IMR-90 (cell line): ENCODE data around the gene COL4A2. TPM values are rescaled to one million over a fixed set of nuclear protein-coding genes. Genes with fewer than 3 reads are reported as not detected.
A peak's percentile ranks its signal among the peaks of the same experiment; 100 is the strongest.

Experiments used
- ATAC-seq: fragments of 200-7000 bp; cut with Tn5 transposase; 2 replicates; pipeline ENCODE4 v1.9.1; 2020; ENCODE audit warnings: low read depth, mild to moderate bottlenecking, moderate library complexity
- BruUV-seq: library from RNA; stranded (reverse); fragments of 400-500 nt; replicated peaks from 2 replicates; lab custom pipeline; 2021; lab: Mats Ljungman, UMichigan
- CTCF ChIA-PET: fragments of 300-600 bp; formaldehyde crosslinking; extraction: SDS; loops from one replicate; lab custom pipeline; 2021; ENCODE audit warnings: antibody characterized with exemption; lab: Yijun Ruan, JAX
- POLR2A ChIA-PET: fragments of 300-600 bp; sonication (Branson Sonifier 250); formaldehyde crosslinking; loops from one replicate; lab custom pipeline; 2022; ENCODE audit warnings: antibody characterized with exemption; ENCODE audit not compliant: unreplicated experiment; lab: Charles Lee
- DNase-seq: peaks from one replicate; pipeline ENCODE4 v3.0.0; 2013
- H2AFZ ChIP-seq: replicated peaks from 2 replicates; pipeline ENCODE3; 2013; ENCODE audit warnings: low read length, mild to moderate bottlenecking; ENCODE audit not compliant: poor library complexity
- H2AK5ac ChIP-seq: 2 replicates; pipeline ENCODE4 v1.6.1; 2013; ENCODE audit warnings: low read depth, low read length, inconsistent platforms
- H2AK9ac ChIP-seq: replicated peaks from 2 replicates; pipeline ENCODE3; 2013; ENCODE audit warnings: mild to moderate bottlenecking, low read depth, low read length, moderate library complexity; ENCODE audit not compliant: poor library complexity
- H2BK120ac ChIP-seq: 2 replicates; pipeline ENCODE4 v1.6.1; 2013; ENCODE audit warnings: low read depth, low read length, inconsistent platforms
- H2BK15ac ChIP-seq: 3 replicates; pipeline ENCODE4 v1.6.1; 2013; ENCODE audit warnings: low read depth, low read length, inconsistent platforms
- H2BK20ac ChIP-seq: 2 replicates; pipeline ENCODE4 v1.6.1; 2013; ENCODE audit warnings: low read depth, mild to moderate bottlenecking, inconsistent platforms, low read length, moderate library complexity
- H2BK5ac ChIP-seq: 2 replicates; pipeline ENCODE4 v1.6.1; 2013; ENCODE audit warnings: mild to moderate bottlenecking, low read depth, low read length, inconsistent platforms; ENCODE audit not compliant: poor library complexity, severe bottlenecking
- H3K14ac ChIP-seq: replicated peaks from 2 replicates; pipeline ENCODE4 v1.6.1; 2013; ENCODE audit warnings: low read depth, low read length, inconsistent platforms
- H3K18ac ChIP-seq: 2 replicates; pipeline ENCODE4 v1.6.1; 2013; ENCODE audit warnings: low read depth, low read length, control low read depth
- H3K23ac ChIP-seq: 2 replicates; pipeline ENCODE4 v1.6.1; 2013; ENCODE audit warnings: low read depth, low read length, inconsistent platforms
- H3K27ac ChIP-seq: 2 replicates; pipeline ENCODE4 v1.5.1; 2013; ENCODE audit warnings: mild to moderate bottlenecking, control low read depth, low read length; ENCODE audit not compliant: insufficient read depth
- H3K27me3 ChIP-seq: 2 replicates; pipeline ENCODE4 v1.6.1; 2013; ENCODE audit warnings: low read length; ENCODE audit not compliant: control insufficient read depth, insufficient read depth
- H3K36me3 ChIP-seq: 2 replicates; pipeline ENCODE4 v1.6.1; 2013; ENCODE audit warnings: low read length, mixed read lengths; ENCODE audit not compliant: control insufficient read depth, insufficient read depth
- H3K4ac ChIP-seq: 2 replicates; pipeline ENCODE4 v1.6.1; 2013; ENCODE audit warnings: low read depth, low read length, inconsistent platforms
- H3K4me1 ChIP-seq: 2 replicates; pipeline ENCODE4 v1.6.1; 2013; ENCODE audit warnings: low read length, mixed read lengths; ENCODE audit not compliant: control insufficient read depth, insufficient read depth
- H3K4me2 ChIP-seq: 2 replicates; pipeline ENCODE4 v1.6.1; 2013; ENCODE audit warnings: low read depth, mild to moderate bottlenecking, control low read depth, low read length, moderate library complexity
- H3K4me3 ChIP-seq: 2 replicates; pipeline ENCODE4 v1.5.1; 2013; ENCODE audit warnings: low read depth, mild to moderate bottlenecking, control low read depth, low read length, moderate library complexity; ENCODE audit not compliant: insufficient read depth
- H3K56ac ChIP-seq: 2 replicates; pipeline ENCODE4 v1.6.1; 2013; ENCODE audit warnings: low read length, inconsistent platforms; ENCODE audit not compliant: insufficient read depth; ENCODE audit errors: extremely low read depth
- H3K79me1 ChIP-seq, 2 experiments: 2 replicates each; pipeline ENCODE4 v1.6.1; 2013; ENCODE audit warnings: low read length in 2 of 2, inconsistent platforms in 1 of 2, low read depth in 1 of 2
- H3K9ac ChIP-seq: 2 replicates; pipeline ENCODE4 v1.6.1; 2013; ENCODE audit warnings: low read depth, low read length, control low read depth
- H3K9me1 ChIP-seq: 2 replicates; pipeline ENCODE4 v1.6.1; 2013; ENCODE audit warnings: low read length, inconsistent platforms; ENCODE audit not compliant: insufficient read depth
- H3K9me3 ChIP-seq: 2 replicates; pipeline ENCODE4 v1.6.1; 2013; ENCODE audit warnings: low read length; ENCODE audit not compliant: control insufficient read depth, insufficient read depth
- H4K20me1 ChIP-seq: 2 replicates; pipeline ENCODE4 v1.6.1; 2013; ENCODE audit warnings: low read length, inconsistent platforms; ENCODE audit not compliant: insufficient read depth
- H4K5ac ChIP-seq: 2 replicates; pipeline ENCODE4 v1.6.1; 2013; ENCODE audit warnings: mild to moderate bottlenecking, low read depth, low read length, control low read depth
- H4K8ac ChIP-seq, 2 experiments: 2 replicates each; pipeline ENCODE4 v1.6.1; 2013; ENCODE audit warnings: low read depth in 2 of 2, low read length in 2 of 2, control low read depth in 1 of 2, inconsistent platforms in 1 of 2
- H4K91ac ChIP-seq: 2 replicates; pipeline ENCODE4 v1.6.1; 2013; ENCODE audit warnings: low read depth, low read length, inconsistent platforms; ENCODE audit not compliant: insufficient read depth
- CEBPB ChIP-seq: IDR thresholded peaks from 2 replicates; pipeline ENCODE4 v1.6.1; 2012; ENCODE audit warnings: low read depth, low read length, improper control_type of control experiment
- CHD1 ChIP-seq: IDR thresholded peaks from 2 replicates; pipeline ENCODE4 v1.6.1; 2012; ENCODE audit warnings: low read depth, low read length, improper control_type of control experiment
- MAFK ChIP-seq: IDR thresholded peaks from 2 replicates; pipeline ENCODE4 v1.6.1; 2012; ENCODE audit warnings: low read depth, low read length, improper control_type of control experiment
- MAZ ChIP-seq: IDR thresholded peaks from 2 replicates; pipeline ENCODE4 v1.6.1; 2012; ENCODE audit warnings: low read depth, mild to moderate bottlenecking, low read length, improper control_type of control experiment, moderate library complexity, borderline replicate concordance
- MXI1 ChIP-seq: IDR thresholded peaks from 2 replicates; pipeline ENCODE4 v1.6.1; 2012; ENCODE audit warnings: low read depth, mild to moderate bottlenecking, low read length, moderate library complexity, borderline replicate concordance
- NFE2L2 ChIP-seq: fragments of 150-350 bp; IDR thresholded peaks from 2 replicates; pipeline ENCODE4 v1.6.1; 2016; ENCODE audit warnings: low read depth, mild to moderate bottlenecking, low read length
- POLR2A ChIP-seq: IDR thresholded peaks from 2 replicates; pipeline ENCODE4 v1.6.1; 2012; ENCODE audit warnings: mild to moderate bottlenecking, low read depth, low read length
- RAD21 ChIP-seq: IDR thresholded peaks from 2 replicates; pipeline ENCODE4 v1.6.1; 2012; ENCODE audit warnings: low read length, improper control_type of control experiment
- RCOR1 ChIP-seq: IDR thresholded peaks from 2 replicates; pipeline ENCODE4 v1.6.1; 2012; ENCODE audit warnings: mild to moderate bottlenecking, low read length, improper control_type of control experiment; ENCODE audit not compliant: insufficient replicate concordance
- RFX5 ChIP-seq: IDR thresholded peaks from 2 replicates; pipeline ENCODE4 v1.8.0; 2012; ENCODE audit warnings: low read depth, mild to moderate bottlenecking, low read length, moderate library complexity
- SMC3 ChIP-seq: fragments of 150-350 bp; IDR thresholded peaks from 2 replicates; pipeline ENCODE4 v1.6.1; 2016; ENCODE audit warnings: low read depth, mild to moderate bottlenecking, antibody characterized with exemption, low read length, moderate library complexity
- whole genome bisulfite sequencing, 2 experiments: methylation state at CpG; one replicate each; pipeline versions ENCODE4 v1.1.5 to v1.1.7; 2013; ENCODE audit warnings: missing lambda C conversion rate in 2 of 2; ENCODE audit not compliant: insufficient read length in 1 of 2; ENCODE audit errors: extremely low coverage in 2 of 2; 5-methylcytosine and 5-hydroxymethylcytosine counted together
- dilution Hi-C: fragments of 300-500 bp; cut with HindIII; formaldehyde crosslinking; loops from one replicate; pipeline ENCODE4 v1.14.3; 2018; ENCODE audit warnings: low sequenced_read_pairs; ENCODE audit not compliant: unreplicated experiment
- in situ Hi-C: fragments of 300-500 bp; cut with MboI; formaldehyde crosslinking; loops from 3 replicates; pipeline ENCODE4 v1.14.3; 2019; ENCODE audit warnings: low sequenced_read_pairs, inconsistent platforms, mixed read lengths
- intact Hi-C: fragments of 100-400 bp; cut with micrococcal nuclease; formaldehyde crosslinking; loops from 2 replicates; pipeline ENCODE4 v1.10.0; 2022
- polyA plus RNA-seq, 3 experiments: library from polyadenylated mRNA; depleted of rRNA; stranded (reverse); fragments of >200 nt; gene quantifications; 2 replicates each; pipeline ENCODE4 v1.2.3, GENCODE V29; 2012; ENCODE audit warnings: low replicate concordance in 1 of 3
- total RNA-seq: library from RNA; depleted of rRNA; stranded (reverse); fragments of >200 nt; gene quantifications from 2 replicates; pipeline ENCODE4 v1.2.3, GENCODE V29; 2012
- TF ChIP-seq, protein P1 (sequence below): fragments of 150-350 bp; IDR thresholded peaks from 2 replicates; pipeline ENCODE4 v1.6.1; 2016; ENCODE audit warnings: low read depth, mild to moderate bottlenecking, low read length, moderate library complexity, borderline replicate concordance
- TF ChIP-seq, protein P2 (sequence below): fragments of 150-350 bp; IDR thresholded peaks from 2 replicates; pipeline ENCODE4 v1.6.1; 2017; ENCODE audit warnings: mild to moderate bottlenecking, antibody characterized with exemption, low read length, low read depth
- TF ChIP-seq, protein P3 (sequence below): conservative IDR thresholded peaks from 2 replicates; pipeline ENCODE4 v1.5.1; 2012; ENCODE audit warnings: mild to moderate bottlenecking, low read depth, low read length, improper control_type of control experiment

COL4A2 gene
- total and polyA plus RNA-seq, 2 of the 4 experiments (the other 2 are of a cell fraction): 90.7 to 457 TPM

DNA sequence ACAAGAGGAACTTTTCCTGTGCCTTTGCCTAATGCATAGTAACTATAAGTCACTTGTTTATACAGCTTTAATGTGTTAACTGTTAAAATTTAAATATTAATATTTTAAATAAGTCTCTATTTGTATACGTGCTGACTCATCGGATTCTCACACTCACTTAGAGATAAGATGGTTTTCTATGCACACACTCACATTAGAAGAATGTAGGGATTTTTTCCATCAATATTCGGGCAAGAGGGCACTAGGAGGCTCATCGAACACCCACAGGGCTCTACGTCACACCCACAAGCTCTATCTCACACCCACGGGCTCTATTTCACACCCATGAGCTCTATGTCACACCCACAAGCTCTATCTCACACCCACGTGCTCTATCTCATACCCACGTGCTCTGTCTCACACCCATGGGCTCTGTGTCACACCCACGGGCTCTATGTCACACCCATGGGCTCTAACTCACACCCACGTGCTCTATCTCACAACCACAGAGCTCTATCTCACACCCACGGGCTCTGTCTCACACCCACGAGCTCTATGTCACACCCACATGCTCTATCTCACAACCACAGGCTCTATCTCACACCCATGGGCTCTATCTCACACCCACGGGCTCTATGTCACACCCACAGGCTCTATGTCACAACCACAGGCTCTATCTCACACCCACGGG lies 73.4 kb downstream of the COL4A2 start:
- Histone ChIP-seq H3K4me2 (peak overlapping the region; percentile 25; the same call in 1 of the 2 replicates), H4K5ac (peak overlapping the region; percentile 97), H3K4me1 (peaks cover 32% of the 10 kb centered on the region), H2AK5ac (peak overlapping the region; percentile 98), H4K8ac (peak overlapping the region; percentile 66 to 90), H2BK15ac (peak overlapping the region; percentile 50), H3K79me1 (peaks cover 45 to 81% of the 10 kb centered on the region in 2 experiments), H3K27ac (peak overlapping the region; percentile 68), H3K4me3 (no peak overlapping the region), H3K27me3 (no peaks in the 10 kb centered on the region), H2BK120ac (peak overlapping the region; percentile 96), H2BK5ac (peak overlapping the region; percentile 97), H3K18ac (peak overlapping the region; percentile 98), H3K56ac (peak overlapping the region; percentile 2; the same call in 1 of the 2 replicates), H3K23ac (peak overlapping the region; percentile 98), H2AK9ac (peak overlapping the region; percentile 66), H2AFZ (peak overlapping the region; percentile 4), H3K9ac (no peak overlapping the region), H3K4ac (peak overlapping the region; percentile 99), H3K9me3 (no peaks in the 10 kb centered on the region), H2BK20ac (peak overlapping the region; percentile 95), H3K14ac (peak overlapping the region; percentile 99), H3K36me3 (peaks cover 11% of the 10 kb centered on the region), H4K20me1 (peaks cover 17% of the 10 kb centered on the region; the same call in 1 of the 2 replicates), H3K9me1 (peaks cover 43% of the 10 kb centered on the region), H4K91ac (peak overlapping the region; percentile 92)
- intact Hi-C loops: loop anchor here (1.0 kb wide), 1 partner anchor 32 kb away; no protein-coding TSS in a partner anchor
- peak; percentile 71 for ATAC-seq
- ChIA-PET POLR2A (no interaction called here), CTCF (interaction anchor here (1.1 kb wide), 1 partner anchor 19 kb away, joined by 4 read pairs; no protein-coding TSS in a partner anchor)
- dilution Hi-C loops: no loop called here
- BruUV-seq: no TSS peak
- DNase-seq: peak; percentile 98
- WGBS, 2 experiments: 67% methylated on average over 8 of the region's 14 CpGs; no CpG with 5 or more reads in 1 of the 2 experiments
- in situ Hi-C loops: no loop called here
- TF ChIP-seq, protein P1, sequence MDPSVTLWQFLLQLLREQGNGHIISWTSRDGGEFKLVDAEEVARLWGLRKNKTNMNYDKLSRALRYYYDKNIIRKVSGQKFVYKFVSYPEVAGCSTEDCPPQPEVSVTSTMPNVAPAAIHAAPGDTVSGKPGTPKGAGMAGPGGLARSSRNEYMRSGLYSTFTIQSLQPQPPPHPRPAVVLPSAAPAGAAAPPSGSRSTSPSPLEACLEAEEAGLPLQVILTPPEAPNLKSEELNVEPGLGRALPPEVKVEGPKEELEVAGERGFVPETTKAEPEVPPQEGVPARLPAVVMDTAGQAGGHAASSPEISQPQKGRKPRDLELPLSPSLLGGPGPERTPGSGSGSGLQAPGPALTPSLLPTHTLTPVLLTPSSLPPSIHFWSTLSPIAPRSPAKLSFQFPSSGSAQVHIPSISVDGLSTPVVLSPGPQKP: no peak
- TF ChIP-seq POLR2A: no peak; the same call in 1 of the 2 replicates
- no peak; the same call in 1 of the 2 replicates for TF ChIP-seq CHD1
- no peak for TF ChIP-seq RFX5
- TF ChIP-seq NFE2L2: peak; percentile 82
- no peak for TF ChIP-seq MXI1
- no peak for TF ChIP-seq SMC3
- TF ChIP-seq, protein P2, sequence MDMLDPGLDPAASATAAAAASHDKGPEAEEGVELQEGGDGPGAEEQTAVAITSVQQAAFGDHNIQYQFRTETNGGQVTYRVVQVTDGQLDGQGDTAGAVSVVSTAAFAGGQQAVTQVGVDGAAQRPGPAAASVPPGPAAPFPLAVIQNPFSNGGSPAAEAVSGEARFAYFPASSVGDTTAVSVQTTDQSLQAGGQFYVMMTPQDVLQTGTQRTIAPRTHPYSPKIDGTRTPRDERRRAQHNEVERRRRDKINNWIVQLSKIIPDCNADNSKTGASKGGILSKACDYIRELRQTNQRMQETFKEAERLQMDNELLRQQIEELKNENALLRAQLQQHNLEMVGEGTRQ: peak; percentile 85
- TF ChIP-seq MAFK: peak; percentile 100
- no peak for TF ChIP-seq MAZ
- TF ChIP-seq, protein P3, sequence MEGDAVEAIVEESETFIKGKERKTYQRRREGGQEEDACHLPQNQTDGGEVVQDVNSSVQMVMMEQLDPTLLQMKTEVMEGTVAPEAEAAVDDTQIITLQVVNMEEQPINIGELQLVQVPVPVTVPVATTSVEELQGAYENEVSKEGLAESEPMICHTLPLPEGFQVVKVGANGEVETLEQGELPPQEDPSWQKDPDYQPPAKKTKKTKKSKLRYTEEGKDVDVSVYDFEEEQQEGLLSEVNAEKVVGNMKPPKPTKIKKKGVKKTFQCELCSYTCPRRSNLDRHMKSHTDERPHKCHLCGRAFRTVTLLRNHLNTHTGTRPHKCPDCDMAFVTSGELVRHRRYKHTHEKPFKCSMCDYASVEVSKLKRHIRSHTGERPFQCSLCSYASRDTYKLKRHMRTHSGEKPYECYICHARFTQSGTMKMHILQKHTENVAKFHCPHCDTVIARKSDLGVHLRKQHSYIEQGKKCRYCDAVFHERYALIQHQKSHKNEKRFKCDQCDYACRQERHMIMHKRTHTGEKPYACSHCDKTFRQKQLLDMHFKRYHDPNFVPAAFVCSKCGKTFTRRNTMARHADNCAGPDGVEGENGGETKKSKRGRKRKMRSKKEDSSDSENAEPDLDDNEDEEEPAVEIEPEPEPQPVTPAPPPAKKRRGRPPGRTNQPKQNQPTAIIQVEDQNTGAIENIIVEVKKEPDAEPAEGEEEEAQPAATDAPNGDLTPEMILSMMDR: no peak
- TF ChIP-seq RAD21: no peak
- TF ChIP-seq CEBPB: no peak; the same call in 1 of the 2 replicates
- no peak for TF ChIP-seq RCOR1
